ENCODE measurements around the gene TMEM212.
"Not testable (repeated sequence)": the region's sequence is repeated elsewhere in the genome, so short reads cannot be mapped to it uniquely, and the experiment has no call there.

Gene TMEM212

GRCh38 chr3:171895291-171895690, 52.1 kb downstream of the TMEM212 start:
- no peak for DNase-seq

DNA sequence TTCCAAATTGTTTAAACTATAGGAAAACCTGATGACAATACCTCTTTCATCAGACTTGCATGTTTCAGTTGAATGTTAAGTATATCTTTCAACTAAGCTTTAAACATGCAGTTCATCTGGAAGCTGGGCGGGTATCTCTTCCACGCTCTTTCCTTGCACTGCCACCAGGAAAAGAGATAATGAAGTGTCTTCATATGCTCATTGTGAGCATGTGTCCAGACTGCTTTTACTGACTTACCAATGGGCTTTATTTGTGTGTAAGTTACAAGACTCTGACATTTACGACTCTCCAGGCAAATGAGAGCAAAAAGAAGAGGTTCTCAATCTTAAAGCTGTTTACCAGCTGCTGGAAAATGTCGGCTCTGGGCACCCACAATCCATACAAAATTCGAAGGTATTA, 52.8 kb downstream of the TMEM212 start:
- DNase-seq = no peak

- DNase-seq = no peak
Observed at GRCh38 chr3:171896316-171896715, 53.2 kb downstream of the TMEM212 start.

DNA sequence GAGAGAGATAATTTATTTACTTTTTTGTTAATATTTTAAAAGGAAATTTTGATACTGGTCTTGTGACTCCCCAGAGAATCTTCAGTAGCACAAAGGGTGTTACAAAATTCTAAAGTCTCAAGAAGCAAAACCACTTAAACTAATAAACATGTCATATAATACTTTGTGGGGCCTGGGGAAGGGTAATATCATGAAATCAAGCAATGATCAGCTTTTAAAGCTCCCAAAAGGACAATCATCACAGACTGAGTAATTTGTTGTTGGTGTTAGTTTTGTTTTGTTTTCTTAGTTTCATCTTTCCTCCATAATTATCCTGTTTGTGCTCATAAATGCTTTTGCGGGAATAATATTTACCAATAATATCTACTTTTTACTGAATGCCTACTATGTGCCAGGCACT, 55.0 kb downstream of the TMEM212 start:
- no peak for DNase-seq

DNA sequence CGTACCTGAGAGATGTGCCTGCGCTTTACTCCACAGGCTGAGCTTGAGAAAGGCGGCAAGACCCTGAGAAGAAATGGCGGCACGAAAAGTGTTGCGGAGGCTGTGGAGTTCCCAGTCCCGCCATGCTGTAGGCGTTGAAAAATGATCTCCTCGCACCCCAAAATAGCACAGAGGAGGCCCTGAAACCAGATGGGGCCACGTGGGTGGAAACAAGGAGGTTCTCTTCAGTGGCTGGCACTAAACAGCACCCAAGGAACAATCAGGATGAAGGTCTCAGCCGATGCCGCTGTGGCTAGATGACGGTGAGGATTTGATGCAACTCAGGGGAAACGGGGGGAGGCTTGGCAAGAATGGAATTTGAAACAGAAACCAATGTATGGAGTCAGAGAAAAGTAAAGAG, 57.3 kb downstream of the TMEM212 start:
- no peak for DNase-seq

DNA sequence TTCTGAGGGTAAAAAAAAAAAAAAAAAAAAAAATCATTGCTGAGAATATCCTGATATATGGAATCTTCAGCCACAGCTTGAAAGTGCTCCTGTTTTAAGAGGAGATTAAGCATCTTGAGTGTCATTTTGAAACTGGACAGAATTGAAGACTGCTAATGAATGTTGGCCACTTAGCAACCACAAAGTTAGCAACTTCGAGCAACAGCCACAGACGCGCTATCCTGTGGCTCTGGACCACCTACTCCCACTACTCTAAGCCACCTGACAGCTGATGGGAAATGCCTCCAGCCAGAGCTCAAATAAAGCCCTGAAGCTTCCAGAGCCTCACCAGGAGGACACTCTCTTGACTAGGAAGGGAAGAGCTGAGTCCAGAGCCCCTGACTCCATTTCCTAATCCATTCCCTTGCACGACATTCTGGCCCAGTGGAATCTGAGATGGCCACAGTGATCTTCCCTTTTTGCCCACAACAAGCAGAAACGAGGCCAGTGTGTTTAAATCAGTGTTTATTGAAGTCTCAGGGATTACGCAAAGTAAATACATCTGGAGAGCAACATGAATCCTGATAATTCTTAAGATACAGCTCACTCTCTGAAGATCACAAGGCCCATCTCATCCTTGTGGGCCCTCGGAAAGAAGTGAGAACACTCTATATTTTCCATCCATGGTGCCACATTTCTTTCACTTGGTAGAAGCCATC, 58.6 kb downstream of the TMEM212 start:
- DNase-seq = no peak

DNA sequence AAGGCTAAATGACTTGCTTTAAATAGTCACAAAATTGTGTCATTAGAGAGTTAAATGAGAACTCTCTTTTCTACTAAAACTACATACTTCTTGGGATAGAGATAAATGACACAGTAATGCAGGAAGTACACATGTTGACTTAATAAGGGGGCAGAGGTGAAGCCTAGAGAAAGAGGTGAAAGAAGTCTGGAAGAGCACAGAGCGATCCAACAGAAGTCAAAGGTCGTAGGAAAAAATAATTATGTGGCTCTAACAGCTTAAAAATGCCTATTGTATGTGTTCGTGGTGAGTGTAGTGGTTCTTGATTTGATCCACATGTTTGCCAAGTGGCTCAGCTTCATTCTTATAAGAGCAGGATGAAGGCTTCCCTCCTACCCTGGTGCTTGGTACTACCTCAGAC, 61.7 kb downstream of the TMEM212 start:
- no peak for DNase-seq

- DNase-seq = not testable (repeated sequence)
Observed at GRCh38 chr3:171906503-171906902, 63.4 kb downstream of the TMEM212 start.

DNA sequence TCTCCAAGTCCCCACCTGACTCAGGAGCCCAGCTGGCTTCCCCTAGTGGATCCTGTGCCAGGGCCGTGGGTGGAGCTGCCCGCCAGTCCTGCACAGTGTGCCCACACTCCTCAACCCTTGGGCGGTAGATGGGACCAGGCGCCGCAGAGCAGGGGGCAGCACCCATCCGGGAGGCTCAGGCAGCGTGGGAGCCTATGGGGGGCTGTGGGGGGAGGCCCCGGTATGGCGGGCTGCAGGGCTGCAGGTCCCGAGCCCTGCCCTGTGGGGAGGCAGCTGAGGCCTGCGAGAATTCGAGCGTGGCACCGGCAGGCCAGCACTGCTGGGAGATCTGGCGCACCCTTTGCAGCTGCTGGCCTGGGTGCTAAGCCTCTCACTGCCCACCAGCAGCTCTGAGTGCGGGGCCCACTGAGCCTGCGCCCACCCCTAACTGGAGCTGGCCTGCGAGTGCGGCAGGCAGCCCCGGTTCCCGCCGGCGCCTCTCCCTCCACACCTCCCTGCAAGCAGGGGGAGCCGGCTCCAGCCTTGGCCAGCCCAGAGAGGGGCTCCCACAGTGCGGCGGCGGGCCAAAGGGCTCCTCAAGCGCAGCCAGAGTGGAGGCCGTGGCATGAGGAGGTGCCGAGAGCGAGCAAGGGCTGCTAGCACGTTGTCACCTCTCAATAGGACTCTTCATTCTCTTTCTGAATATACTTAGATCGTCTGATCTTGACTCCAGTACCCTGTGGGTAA, 64.0 kb downstream of the TMEM212 start:
- DNase-seq = no peak

DNA sequence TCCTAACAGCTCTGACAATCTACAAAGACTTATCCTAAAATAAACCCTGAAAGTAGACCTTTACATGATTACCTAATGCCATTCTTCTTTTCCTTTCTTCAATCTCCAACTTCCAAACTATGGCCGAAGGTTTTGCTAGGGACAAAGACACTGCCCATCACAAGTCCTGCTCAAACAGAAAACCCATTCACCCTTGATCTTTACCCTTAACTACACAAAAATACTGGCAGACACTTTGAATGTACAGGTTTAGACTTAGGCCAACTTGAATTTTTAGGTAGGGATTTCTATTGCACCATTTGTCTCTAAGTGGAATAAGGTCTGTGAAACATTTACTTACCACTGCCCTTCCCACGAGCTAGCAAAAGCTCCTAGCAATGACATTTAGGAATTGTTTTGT, 64.6 kb downstream of the TMEM212 start:
- DNase-seq = no peak

DNA sequence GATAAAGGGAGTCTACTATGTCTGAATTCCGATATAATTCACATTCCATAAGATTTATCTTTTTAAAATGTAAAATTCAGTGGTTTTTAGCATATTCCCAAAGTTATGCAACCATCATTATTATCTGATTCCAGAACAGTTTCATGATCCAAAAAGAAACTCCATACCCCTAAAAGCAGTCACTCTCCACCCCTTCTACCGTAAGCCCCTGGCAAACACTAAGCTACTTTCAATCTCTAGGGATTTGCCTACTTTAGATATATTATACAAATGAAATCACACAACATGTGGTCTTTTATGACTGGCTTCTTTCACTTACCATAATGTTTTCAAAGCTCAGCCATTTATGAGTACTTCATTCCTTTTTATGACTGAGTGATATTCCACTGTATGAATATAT, 65.6 kb downstream of the TMEM212 start:
- no peak for DNase-seq
